ENCODE measurements around the gene ASPM. TPM values are rescaled to one million over a fixed set of nuclear protein-coding genes. Genes with fewer than 3 reads are reported as not detected.

Gene ASPM
- total RNA-seq, 1 experiment from 2014 or later: 41.9 TPM

- DNase-seq: no peak
- POLR2A ChIA-PET: no interaction called here
- H3K4me1 ChIP-seq: no peaks in the 10 kb centered on the region
These were observed 35.5 kb upstream of the ASPM start for GRCh38 chr1:197181982-197182381.

GRCh38 chr1:197180252-197180878 lies 33.9 kb upstream of the ASPM start:
- Mint-ChIP-seq H3K36me3 (ENCODE audit: insufficient read depth, unreplicated experiment) (peaks cover 27% of the 10 kb centered on the region), H3K4me3 (ENCODE audit: unreplicated experiment) (no peak overlapping the region), H3K9me3 (ENCODE audit: unreplicated experiment) (peaks cover 2% of the 10 kb centered on the region), H3K27me3 (ENCODE audit: insufficient read depth, unreplicated experiment) (no peaks in the 10 kb centered on the region), H3K4me1 (ENCODE audit: low read depth, unreplicated experiment) (peaks cover 5% of the 10 kb centered on the region), H3K27ac (ENCODE audit: unreplicated experiment) (no peak overlapping the region)
- ChIA-PET POLR2A (no interaction called here), CTCF (interaction anchor here (0.6 to 1.0 kb wide), 4 partner anchors 44 to 176 kb away, joined by 3 to 15 read pairs (median 4); no protein-coding TSS in a partner anchor)
- no peak overlapping the region for H3K4me3 ChIP-seq (ENCODE audit: low read depth, low read length)
- DNase-seq: peak in 1 of 2 experiments; percentile 20
- BruUV-seq (replicated peaks): no TSS peak
- intact Hi-C loops (cut with micrococcal nuclease; ENCODE audit: unreplicated experiment): loop anchor here (1.0 to 5.0 kb wide), 6 partner anchors 44 to 177 kb away; no protein-coding TSS in a partner anchor
- no peaks in the 10 kb centered on the region for H3K9me3 ChIP-seq
- H3K27me3 ChIP-seq (replicated peaks; ENCODE audit: control insufficient read depth, insufficient read depth, low read length): no peaks in the 10 kb centered on the region
- no peaks in the 10 kb centered on the region for H3K4me1 ChIP-seq
- 0 out of 2 replicates have a peak, but pooled peaks cover 1% of the 10 kb centered on the region for H3K36me3 ChIP-seq (ENCODE audit: control insufficient read depth, insufficient read depth, low read length)
- peak; percentile 67 to 73 for TF ChIP-seq CTCF (IDR thresholded peaks at IDR 0.05; ENCODE audit: insufficient read depth in 1 of 2, low read depth in 1 of 2, low read length in 1 of 2, severe bottlenecking in 1 of 2, unreplicated experiment in 1 of 2)

More at GRCh38 chr1:197181982-197182381, 35.5 kb upstream of the ASPM start:
- 0 out of 2 replicates have a peak, but pooled peaks cover 2% of the 10 kb centered on the region for H3K36me3 ChIP-seq (ENCODE audit: control insufficient read depth, insufficient read depth, low read length)
- Mint-ChIP-seq H3K4me1 (ENCODE audit: low read depth, unreplicated experiment) (peaks cover 5% of the 10 kb centered on the region), H3K36me3 (ENCODE audit: insufficient read depth, unreplicated experiment) (peaks cover 37% of the 10 kb centered on the region), H3K27me3 (ENCODE audit: insufficient read depth, unreplicated experiment) (no peaks in the 10 kb centered on the region), H3K4me3 (ENCODE audit: unreplicated experiment) (no peak overlapping the region), H3K9me3 (ENCODE audit: unreplicated experiment) (peaks cover 11% of the 10 kb centered on the region), H3K27ac (ENCODE audit: unreplicated experiment) (no peak overlapping the region)
- BruUV-seq (replicated peaks): no TSS peak
- no peak overlapping the region for H3K4me3 ChIP-seq (ENCODE audit: low read depth, low read length)
- intact Hi-C loops (cut with micrococcal nuclease; ENCODE audit: unreplicated experiment): loop anchor here (5.0 kb wide), 1 partner anchor 70 kb away; no protein-coding TSS in a partner anchor
- no peak for TF ChIP-seq CTCF (IDR thresholded peaks at IDR 0.05; ENCODE audit: insufficient read depth in 1 of 2, low read depth in 1 of 2, low read length in 1 of 2, severe bottlenecking in 1 of 2, unreplicated experiment in 1 of 2)
- H3K9me3 ChIP-seq: no peaks in the 10 kb centered on the region; the same call in 1 of the 2 replicates
- no peaks in the 10 kb centered on the region for H3K27me3 ChIP-seq (replicated peaks; ENCODE audit: control insufficient read depth, insufficient read depth, low read length)
- CTCF ChIA-PET: no interaction called here

- no peaks in the 10 kb centered on the region for H3K27me3 Mint-ChIP-seq (ENCODE audit: insufficient read depth, unreplicated experiment)
- Histone ChIP-seq H3K9me3 (no peaks in the 10 kb centered on the region), H3K36me3 (ENCODE audit: control insufficient read depth, insufficient read depth, low read length) (0 out of 2 replicates have a peak, but pooled peaks cover 1% of the 10 kb centered on the region), H3K27me3 (replicated peaks; ENCODE audit: control insufficient read depth, insufficient read depth, low read length) (no peaks in the 10 kb centered on the region), H3K4me3 (ENCODE audit: low read depth, low read length) (no peak overlapping the region), H3K4me1 (peaks cover 11% of the 10 kb centered on the region)
- H3K4me3 Mint-ChIP-seq (ENCODE audit: unreplicated experiment): no peak overlapping the region
- ChIA-PET POLR2A (no interaction called here), CTCF (no interaction called here)
- H3K27ac Mint-ChIP-seq (ENCODE audit: unreplicated experiment): no peak overlapping the region
- no peak for TF ChIP-seq CTCF (IDR thresholded peaks at IDR 0.05; ENCODE audit: insufficient read depth in 1 of 2, low read depth in 1 of 2, low read length in 1 of 2, severe bottlenecking in 1 of 2, unreplicated experiment in 1 of 2)
- H3K4me1 Mint-ChIP-seq (ENCODE audit: low read depth, unreplicated experiment): peaks cover 10% of the 10 kb centered on the region
- no peak for DNase-seq
- no TSS peak for BruUV-seq (replicated peaks)
- no peaks in the 10 kb centered on the region for H3K9me3 Mint-ChIP-seq (ENCODE audit: unreplicated experiment)
- peaks cover 24% of the 10 kb centered on the region for H3K36me3 Mint-ChIP-seq (ENCODE audit: insufficient read depth, unreplicated experiment)
- intact Hi-C loops (cut with micrococcal nuclease; ENCODE audit: unreplicated experiment): no loop called here
These were observed 32.5 kb upstream of the ASPM start for GRCh38 chr1:197178998-197179397.

Data from Caco-2 (cell line).